ENCODE measurements around the gene PRKACA. TPM values are rescaled to one million over a fixed set of nuclear protein-coding genes. Genes with fewer than 3 reads are reported as not detected.

The PRKACA gene
- total RNA-seq, 2 donors from 2014 or later: 35.2 to 38.5 TPM

DNA sequence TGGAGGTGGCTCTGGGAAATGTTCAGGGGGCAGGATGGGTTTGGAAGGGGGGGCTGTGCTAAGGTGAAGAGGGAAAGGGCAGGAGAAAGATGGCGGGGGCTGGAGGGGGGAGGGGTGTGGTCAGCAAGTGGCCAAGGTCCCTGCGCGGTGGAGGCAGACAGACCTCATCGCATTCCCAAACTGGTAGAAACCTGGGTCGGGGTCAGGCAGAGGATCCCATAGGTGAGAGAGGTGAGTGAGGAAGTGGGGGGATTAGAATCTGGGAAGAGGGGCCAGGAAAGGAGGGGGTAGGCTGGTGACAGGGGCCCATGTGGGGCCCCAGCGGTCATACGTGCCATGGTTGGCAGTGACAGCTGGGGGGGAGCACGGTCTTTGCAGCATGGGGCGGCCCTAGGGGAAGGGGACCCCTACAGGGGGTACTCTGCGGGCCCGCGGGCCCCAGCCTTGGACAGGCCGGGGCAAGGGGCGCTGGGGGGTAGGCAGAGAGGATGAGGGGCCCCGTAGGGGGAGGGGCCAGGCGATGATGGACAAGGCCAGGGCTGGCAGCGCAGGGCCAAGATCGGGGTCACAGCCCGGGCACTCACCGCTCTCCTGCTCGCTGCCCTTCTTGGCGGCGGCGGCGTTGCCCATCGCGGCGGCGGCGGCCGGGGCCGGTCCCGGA lies 514 bp downstream of the PRKACA start:
- H3K27ac Mint-ChIP-seq: peak overlapping the region; percentile 79
- H3K9me3 ChIP-seq (ENCODE audit: control insufficient read depth, low read length, poor library complexity, severe bottlenecking): no peaks in the 10 kb centered on the region
- ATAC-seq (no peak), DNase-seq (peak in 1 of 3 donors; percentile 11)
- H3K27me3 Mint-ChIP-seq: no peaks in the 10 kb centered on the region
- H3K36me3 Mint-ChIP-seq (ENCODE audit: low read depth): no peaks in the 10 kb centered on the region
- peak overlapping the region; percentile 97 for H3K4me3 Mint-ChIP-seq
- H3K4me1 Mint-ChIP-seq: peaks cover 35% of the 10 kb centered on the region

DNA sequence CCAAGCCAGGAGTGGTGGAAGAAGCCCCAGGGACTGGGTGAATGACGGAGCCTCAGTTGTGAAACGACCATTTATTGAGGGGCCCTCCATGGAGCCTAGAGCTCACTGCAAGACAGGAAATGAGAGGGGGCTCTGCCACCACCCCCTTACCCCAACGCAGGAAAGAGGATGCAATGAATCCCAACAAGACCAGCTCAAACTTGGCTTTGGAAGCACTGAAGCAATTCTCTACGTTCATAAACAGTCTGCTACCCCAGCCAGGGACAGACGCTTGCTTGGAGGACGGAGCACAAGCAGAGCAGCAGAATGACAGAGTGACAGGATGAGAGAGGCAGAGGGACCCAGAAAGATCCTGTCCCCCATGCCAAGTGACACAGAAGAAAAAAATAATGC lies 1.0 kb downstream of the PRKACA start:
- H3K27me3 Mint-ChIP-seq: no peaks in the 10 kb centered on the region
- H3K4me3 Mint-ChIP-seq: peak overlapping the region; percentile 97
- H3K36me3 Mint-ChIP-seq (ENCODE audit: low read depth): no peaks in the 10 kb centered on the region
- no peak for ATAC-seq
- peak overlapping the region; percentile 79 for H3K27ac Mint-ChIP-seq
- H3K9me3 ChIP-seq (ENCODE audit: control insufficient read depth, low read length, poor library complexity, severe bottlenecking): no peaks in the 10 kb centered on the region
- DNase-seq: no peak
- peaks cover 35% of the 10 kb centered on the region for H3K4me1 Mint-ChIP-seq

DNA sequence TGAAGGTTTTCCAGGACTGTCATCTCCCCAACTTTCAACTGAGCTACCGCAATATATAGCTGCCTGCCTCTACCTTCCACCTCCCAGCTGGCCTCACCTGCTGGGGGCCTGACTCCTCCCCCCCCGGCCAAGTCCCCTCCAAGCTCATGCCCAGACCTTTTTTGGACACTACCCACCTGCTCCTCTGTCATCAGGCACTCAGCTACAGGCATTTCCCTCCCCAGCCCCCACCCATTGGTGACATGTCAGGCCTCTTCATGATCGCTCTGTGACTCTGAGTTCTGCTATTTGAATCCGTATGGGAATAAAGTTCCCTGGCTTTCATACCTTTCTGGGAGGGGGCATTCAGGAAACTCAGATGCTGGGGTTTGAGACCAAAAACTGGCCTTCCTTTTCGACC lies 1.8 kb downstream of the PRKACA start:
- no peaks in the 10 kb centered on the region for H3K27me3 Mint-ChIP-seq
- no peaks in the 10 kb centered on the region for H3K9me3 ChIP-seq (ENCODE audit: control insufficient read depth, low read length, poor library complexity, severe bottlenecking)
- ATAC-seq (no peak), DNase-seq (no peak)
- H3K4me1 Mint-ChIP-seq: peaks cover 35% of the 10 kb centered on the region
- no peaks in the 10 kb centered on the region for H3K36me3 Mint-ChIP-seq (ENCODE audit: low read depth)
- H3K4me3 Mint-ChIP-seq: peak overlapping the region; percentile 97
- H3K27ac Mint-ChIP-seq: no peak overlapping the region

DNA sequence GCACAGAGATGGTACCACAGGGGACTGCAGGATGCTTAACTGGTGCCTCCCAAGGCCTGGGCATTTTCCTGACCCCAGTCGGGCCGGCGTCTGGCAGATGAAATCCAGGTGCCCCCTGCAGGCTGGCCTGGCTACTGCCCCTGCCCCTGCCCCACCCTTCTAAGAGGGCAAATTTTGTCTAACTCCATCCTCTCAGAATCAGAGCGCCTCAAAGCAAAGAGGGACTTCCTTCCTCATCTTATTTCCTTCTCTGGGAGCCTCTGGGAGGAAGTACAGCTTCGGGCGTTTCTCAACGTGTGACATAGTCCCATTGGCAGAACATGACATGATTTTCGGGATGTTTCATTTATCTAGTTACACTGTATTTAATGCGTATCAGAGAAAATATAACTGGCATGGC lies 2.7 kb downstream of the PRKACA start:
- Mint-ChIP-seq H3K27ac (no peak overlapping the region), H3K36me3 (ENCODE audit: low read depth) (no peaks in the 10 kb centered on the region), H3K27me3 (no peaks in the 10 kb centered on the region), H3K4me3 (no peak overlapping the region), H3K4me1 (peaks cover 35% of the 10 kb centered on the region)
- no peaks in the 10 kb centered on the region for H3K9me3 ChIP-seq (ENCODE audit: control insufficient read depth, low read length, poor library complexity, severe bottlenecking)
- DNase-seq (peak; percentile 32 to 33 (median 32)), ATAC-seq (no peak)

DNA sequence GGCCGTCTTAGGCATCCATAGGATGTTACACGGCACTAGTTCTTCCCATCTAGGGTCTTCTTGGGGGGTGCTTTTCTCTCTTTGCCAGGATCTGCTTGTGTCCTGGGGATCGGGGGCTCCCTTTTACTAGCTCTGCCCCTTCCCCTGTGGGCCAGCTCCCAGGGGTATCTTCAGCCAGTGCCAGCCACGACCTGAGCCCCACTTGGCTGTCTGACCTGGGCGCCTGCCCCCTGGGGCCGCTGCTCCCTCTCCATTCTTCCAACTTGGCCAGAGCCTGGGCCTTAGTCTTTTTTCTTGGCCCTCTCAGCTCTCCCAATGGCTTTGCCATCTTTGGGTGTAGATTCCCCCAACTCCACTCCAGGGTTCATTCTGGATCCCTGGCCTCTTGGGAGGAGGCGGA lies 3.1 kb downstream of the PRKACA start:
- H3K36me3 Mint-ChIP-seq (ENCODE audit: low read depth): no peaks in the 10 kb centered on the region
- DNase-seq (no peak), ATAC-seq (no peak)
- no peak overlapping the region for H3K4me3 Mint-ChIP-seq
- H3K27ac Mint-ChIP-seq: no peak overlapping the region
- H3K27me3 Mint-ChIP-seq: no peaks in the 10 kb centered on the region
- H3K9me3 ChIP-seq (ENCODE audit: control insufficient read depth, low read length, poor library complexity, severe bottlenecking): no peaks in the 10 kb centered on the region
- H3K4me1 Mint-ChIP-seq: peaks cover 35% of the 10 kb centered on the region

DNA sequence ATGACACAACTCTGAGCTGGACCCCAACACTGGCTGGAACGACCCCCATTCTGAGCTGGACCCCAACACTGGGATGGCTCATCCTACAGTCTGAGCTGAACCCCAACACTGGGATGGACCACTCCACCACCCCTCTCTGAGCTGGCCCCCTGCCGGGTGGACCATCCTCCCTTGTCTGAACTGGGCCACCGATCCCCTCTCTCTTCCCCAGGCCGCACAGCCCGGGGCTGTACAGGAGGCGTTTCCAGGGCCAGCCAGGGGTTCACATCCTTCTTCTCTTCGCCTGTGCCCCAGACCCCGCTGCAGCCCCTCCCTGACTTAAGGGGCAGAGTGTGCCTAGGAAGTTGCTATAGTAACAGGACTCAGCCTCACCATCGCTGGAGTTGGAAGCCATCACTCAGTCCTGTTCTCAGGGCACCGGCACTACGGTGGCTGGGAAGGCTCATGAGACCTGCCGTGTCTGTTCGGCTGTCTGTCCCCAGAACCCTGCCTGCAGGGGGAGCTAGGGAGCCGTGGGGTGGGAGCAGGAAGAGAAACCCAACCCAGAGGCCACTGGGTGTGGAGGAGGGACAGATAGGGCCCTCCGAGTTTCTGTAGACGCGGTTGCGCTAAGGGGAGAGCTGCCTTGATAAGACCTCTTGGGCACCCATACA lies 3.7 kb downstream of the PRKACA start:
- H3K27ac Mint-ChIP-seq: peak overlapping the region; percentile 21

DNA sequence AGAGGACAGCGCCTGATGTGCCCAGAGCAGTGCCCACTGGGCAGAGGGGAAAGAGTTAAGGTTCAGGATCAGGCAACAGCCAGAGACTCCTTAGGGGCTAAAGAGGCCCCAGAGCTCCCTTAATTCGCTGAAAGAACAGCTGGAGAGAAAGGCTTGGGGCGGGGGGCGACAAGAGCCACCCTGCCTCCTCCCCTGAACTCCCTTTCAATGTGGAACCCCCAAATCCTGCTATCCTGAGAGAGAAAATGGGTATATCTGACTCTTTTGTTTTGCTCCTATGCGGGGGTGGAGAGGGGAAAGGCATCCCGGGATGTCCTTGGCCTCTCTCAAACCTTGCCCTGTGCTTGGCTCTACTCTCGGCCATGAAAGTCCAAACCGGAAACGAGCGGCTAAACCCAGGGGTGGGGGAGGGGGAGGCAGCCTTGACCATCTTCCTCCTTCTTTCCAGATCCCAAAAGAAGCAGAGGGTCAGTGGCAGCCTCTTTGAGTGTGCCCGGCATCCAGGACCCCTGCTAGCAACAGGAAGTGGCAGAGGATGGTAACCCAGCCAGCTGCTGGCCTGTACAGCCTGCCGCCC lies 4.7 kb downstream of the PRKACA start:
- Mint-ChIP-seq H3K4me3 (no peak overlapping the region), H3K27ac (no peak overlapping the region), H3K36me3 (ENCODE audit: low read depth) (no peaks in the 10 kb centered on the region), H3K27me3 (no peaks in the 10 kb centered on the region), H3K4me1 (peaks cover 26% of the 10 kb centered on the region)
- DNase-seq (no peak), ATAC-seq (no peak)
- no peaks in the 10 kb centered on the region for H3K9me3 ChIP-seq (ENCODE audit: control insufficient read depth, low read length, poor library complexity, severe bottlenecking)

More for the DNA sequence above, 3.7 kb downstream of the PRKACA start:
- Mint-ChIP-seq H3K4me3 (no peak overlapping the region), H3K27me3 (no peaks in the 10 kb centered on the region), H3K36me3 (ENCODE audit: low read depth) (no peaks in the 10 kb centered on the region), H3K4me1 (peaks cover 32% of the 10 kb centered on the region)
- no peaks in the 10 kb centered on the region for H3K9me3 ChIP-seq (ENCODE audit: control insufficient read depth, low read length, poor library complexity, severe bottlenecking)
- ATAC-seq (no peak), DNase-seq (peak; percentile 17 to 51 (median 34))

DNA sequence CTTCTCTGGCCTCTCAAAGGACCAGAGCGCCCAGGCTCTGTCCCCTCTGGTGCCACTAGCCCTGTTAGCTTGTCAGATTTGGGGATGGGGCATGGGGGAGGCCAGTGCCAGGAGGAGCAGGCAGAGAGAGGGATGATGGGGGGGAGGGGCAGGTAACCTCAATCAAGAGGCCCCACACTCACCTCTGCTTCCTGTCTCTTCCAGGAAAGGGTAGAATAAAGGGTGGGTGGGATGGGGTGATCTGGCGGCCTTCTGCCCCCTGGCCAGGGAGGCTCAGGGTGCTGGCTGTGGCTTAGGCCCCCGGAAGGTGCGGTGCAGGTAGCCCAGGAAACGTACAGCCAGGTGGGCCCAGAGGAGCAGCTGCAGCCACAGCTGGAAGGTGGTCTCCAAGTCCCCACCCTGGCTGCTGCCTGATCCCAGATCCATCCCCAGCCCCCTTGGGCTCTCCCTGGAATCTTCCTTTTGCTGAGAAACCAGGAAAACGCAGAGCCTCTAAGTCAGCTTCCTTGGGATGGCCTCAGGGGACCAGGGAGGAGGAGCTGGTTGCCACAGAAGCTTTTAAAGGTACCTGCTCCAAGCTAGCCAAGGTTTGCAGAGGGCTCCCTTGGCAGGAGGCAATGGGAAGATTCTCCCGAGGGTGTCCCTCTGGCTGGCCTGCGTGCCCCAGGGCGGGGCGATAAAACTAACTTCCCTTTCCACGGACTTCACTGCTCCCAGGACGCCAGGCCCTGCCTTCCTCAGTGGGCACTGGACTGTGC lies 5.3 kb downstream of the PRKACA start:
- H3K9me3 ChIP-seq (ENCODE audit: control insufficient read depth, low read length, poor library complexity, severe bottlenecking): no peaks in the 10 kb centered on the region
- H3K27ac Mint-ChIP-seq: no peak overlapping the region
- H3K36me3 Mint-ChIP-seq (ENCODE audit: low read depth): no peaks in the 10 kb centered on the region
- peaks cover 24% of the 10 kb centered on the region for H3K4me1 Mint-ChIP-seq
- ATAC-seq (no peak), DNase-seq (no peak)
- H3K4me3 Mint-ChIP-seq: no peak overlapping the region
- H3K27me3 Mint-ChIP-seq: no peaks in the 10 kb centered on the region

DNA sequence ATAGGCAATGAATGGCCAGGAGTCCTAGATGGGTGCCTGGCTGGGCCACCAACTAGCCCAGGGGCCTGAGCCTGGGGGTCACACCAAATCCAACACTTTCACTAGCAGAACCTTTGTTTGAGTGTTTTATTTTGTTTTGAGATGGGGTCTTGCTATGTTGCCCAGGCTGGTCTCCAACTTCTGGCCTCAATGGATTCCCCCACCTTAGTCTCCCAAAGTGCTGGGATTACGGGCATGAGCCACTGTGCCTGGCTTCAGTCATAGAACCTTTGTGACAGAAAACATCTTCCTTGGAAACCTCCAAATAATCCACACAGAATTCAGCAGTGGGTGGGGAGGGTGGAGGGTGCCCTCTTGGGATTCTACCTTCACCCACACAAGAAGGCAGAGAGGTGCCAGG lies 6.1 kb downstream of the PRKACA start:
- peaks cover 18% of the 10 kb centered on the region for H3K4me1 Mint-ChIP-seq
- H3K4me3 Mint-ChIP-seq: no peak overlapping the region
- H3K27me3 Mint-ChIP-seq: no peaks in the 10 kb centered on the region
- DNase-seq: no peak
- no peaks in the 10 kb centered on the region for H3K36me3 Mint-ChIP-seq (ENCODE audit: low read depth)
- no peak for ATAC-seq
- H3K9me3 ChIP-seq (ENCODE audit: control insufficient read depth, low read length, poor library complexity, severe bottlenecking): no peaks in the 10 kb centered on the region
- H3K27ac Mint-ChIP-seq: no peak overlapping the region

DNA sequence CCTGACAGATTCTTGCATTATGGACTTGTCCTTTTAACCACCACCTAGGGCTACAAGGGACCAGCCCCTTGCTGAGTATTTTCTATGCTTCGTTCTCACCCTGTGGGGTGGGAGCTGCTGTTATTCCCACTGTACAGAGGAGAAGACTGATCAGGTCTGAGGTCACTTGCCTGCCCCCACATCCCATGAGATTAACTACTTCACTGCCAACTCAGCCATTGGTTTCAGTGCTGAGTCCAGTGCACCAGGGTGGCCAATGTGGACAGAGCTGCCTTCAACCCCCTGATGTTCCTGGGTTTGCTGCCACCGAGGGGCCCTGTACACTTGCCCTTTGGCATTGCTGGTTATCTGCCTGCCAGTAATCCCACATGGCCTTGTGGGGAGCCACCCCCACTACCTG lies 6.9 kb downstream of the PRKACA start:
- Mint-ChIP-seq H3K36me3 (ENCODE audit: low read depth) (no peaks in the 10 kb centered on the region), H3K4me3 (no peak overlapping the region), H3K4me1 (peaks cover 11% of the 10 kb centered on the region), H3K27ac (no peak overlapping the region), H3K27me3 (no peaks in the 10 kb centered on the region)
- no peak for ATAC-seq
- DNase-seq: no peak
- H3K9me3 ChIP-seq (ENCODE audit: control insufficient read depth, low read length, poor library complexity, severe bottlenecking): no peaks in the 10 kb centered on the region

DNA sequence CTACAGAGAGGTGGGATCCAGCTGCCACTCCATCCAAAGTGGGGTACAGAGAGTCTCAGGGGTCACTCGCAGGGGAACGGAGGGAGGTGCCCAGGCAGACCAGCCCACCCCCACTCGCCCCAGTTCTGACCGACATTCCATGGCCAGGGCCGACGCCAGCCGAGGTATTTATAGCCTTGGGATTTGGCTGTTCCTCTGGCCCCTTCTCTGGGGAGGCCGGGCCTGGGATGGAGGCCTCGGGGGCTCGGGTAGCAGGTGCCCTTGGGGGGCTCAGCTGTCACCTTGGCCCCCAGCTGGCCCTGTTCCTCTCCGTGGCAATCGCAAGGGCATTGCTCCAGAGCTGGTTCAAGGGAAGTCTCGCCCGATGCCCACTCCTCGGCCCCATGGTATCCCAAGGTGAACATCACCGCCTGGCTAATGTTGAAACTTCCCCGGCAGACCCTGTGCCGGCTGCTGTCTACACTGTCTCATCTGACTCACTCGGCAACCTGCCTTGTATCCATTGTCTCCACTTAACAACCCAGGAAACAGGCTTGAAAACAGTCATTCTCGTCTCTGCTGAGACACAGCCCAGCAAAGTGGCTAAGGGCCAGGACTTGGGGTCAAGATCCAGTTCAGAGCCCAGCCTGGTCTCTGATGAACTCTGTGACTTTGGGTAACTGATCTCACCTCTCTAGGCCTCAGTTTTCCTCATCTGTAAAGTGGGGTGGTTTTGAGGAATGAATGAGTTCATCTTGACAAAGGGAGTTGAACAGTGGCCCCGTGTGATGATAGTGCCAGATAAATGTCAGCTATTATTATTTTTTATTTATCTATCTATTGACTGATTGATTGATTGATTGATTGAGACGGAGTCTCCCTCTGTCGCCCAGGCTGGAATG lies 9.7 kb downstream of the PRKACA start:
- no peak overlapping the region for H3K27ac Mint-ChIP-seq
- ATAC-seq (no peak), DNase-seq (no peak)
- no peak overlapping the region for H3K4me3 Mint-ChIP-seq
- peaks cover under 1% of the 10 kb centered on the region for H3K4me1 Mint-ChIP-seq
- no peaks in the 10 kb centered on the region for H3K9me3 ChIP-seq (ENCODE audit: control insufficient read depth, low read length, poor library complexity, severe bottlenecking)
- no peaks in the 10 kb centered on the region for H3K36me3 Mint-ChIP-seq (ENCODE audit: low read depth)
- H3K27me3 Mint-ChIP-seq: no peaks in the 10 kb centered on the region

DNA sequence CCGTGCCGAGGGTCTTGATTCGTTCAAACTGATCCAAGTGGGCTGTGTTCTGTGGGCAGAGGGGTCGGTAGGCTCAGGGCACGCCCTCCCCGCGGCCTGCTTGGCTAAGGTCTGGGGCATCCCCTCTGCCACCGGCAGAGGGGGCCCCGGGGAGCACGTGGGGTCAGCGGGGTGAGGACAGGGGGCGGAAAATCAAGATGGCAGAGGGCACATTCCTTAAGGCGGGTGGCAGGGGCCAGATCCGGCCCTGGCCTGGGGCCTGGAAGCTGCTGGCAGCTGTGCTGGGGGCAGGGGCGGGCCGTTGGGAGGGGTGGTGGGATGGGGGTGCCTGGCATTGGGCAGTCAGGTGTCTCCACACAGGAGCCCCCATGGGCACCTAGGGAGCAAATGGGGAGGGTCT lies 10.7 kb downstream of the PRKACA start:
- no peak overlapping the region for H3K4me3 Mint-ChIP-seq
- ATAC-seq: no peak
- no peaks in the 10 kb centered on the region for H3K9me3 ChIP-seq (ENCODE audit: control insufficient read depth, low read length, poor library complexity, severe bottlenecking)
- H3K4me1 Mint-ChIP-seq: no peaks in the 10 kb centered on the region
- H3K27me3 Mint-ChIP-seq: no peaks in the 10 kb centered on the region
- DNase-seq: no peak
- no peak overlapping the region for H3K27ac Mint-ChIP-seq
- no peaks in the 10 kb centered on the region for H3K36me3 Mint-ChIP-seq (ENCODE audit: low read depth)

DNA sequence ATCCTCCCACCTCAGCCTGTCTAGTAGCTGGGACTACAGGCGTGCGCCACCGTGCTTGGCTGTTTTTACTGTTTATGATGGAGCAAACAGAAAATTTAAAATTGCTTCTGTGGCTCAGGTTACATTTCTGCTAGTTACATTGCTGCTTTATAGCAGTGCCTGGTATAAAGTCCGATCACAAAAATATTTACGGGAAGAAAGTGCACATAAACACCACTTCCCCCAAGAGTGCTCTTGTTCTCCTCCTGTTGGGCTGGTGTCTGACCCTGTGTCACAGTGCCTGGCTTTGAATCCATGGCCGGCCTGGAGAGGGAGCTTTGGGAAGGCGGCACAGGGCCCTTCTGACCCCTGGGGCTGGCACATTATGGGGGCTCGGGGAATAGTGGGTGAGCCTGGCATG lies 11.9 kb downstream of the PRKACA start:
- H3K27ac Mint-ChIP-seq: no peak overlapping the region
- H3K36me3 Mint-ChIP-seq (ENCODE audit: low read depth): no peaks in the 10 kb centered on the region

More for the DNA sequence above, 11.9 kb downstream of the PRKACA start:
- ATAC-seq (no peak), DNase-seq (no peak)
- no peaks in the 10 kb centered on the region for H3K4me1 Mint-ChIP-seq
- H3K9me3 ChIP-seq (ENCODE audit: control insufficient read depth, low read length, poor library complexity, severe bottlenecking): no peaks in the 10 kb centered on the region
- no peaks in the 10 kb centered on the region for H3K27me3 Mint-ChIP-seq
- H3K4me3 Mint-ChIP-seq: no peak overlapping the region

All from T-helper 17 cell (primary cell).